ENCODE measurements around the gene RBFOX1. TPM values are rescaled to one million over a fixed set of nuclear protein-coding genes. Genes with fewer than 3 reads are reported as not detected.

The RBFOX1 gene
- total RNA-seq, 1 donor from 2014 or later, result 0.69 TPM

GRCh38 chr16:7313170-7313569 is 19.5 kb upstream of the RBFOX1 start:
- Mint-ChIP-seq H3K4me3 (ENCODE audit: unreplicated experiment) (no peak overlapping the region), H3K27ac (ENCODE audit: unreplicated experiment) (no peak overlapping the region), H3K4me1 (ENCODE audit: unreplicated experiment) (no peaks in the 10 kb centered on the region), H3K9me3 (ENCODE audit: unreplicated experiment) (peaks cover 12% of the 10 kb centered on the region), H3K36me3 (ENCODE audit: low read depth, unreplicated experiment) (no peaks in the 10 kb centered on the region), H3K27me3 (ENCODE audit: unreplicated experiment) (peaks cover 2% of the 10 kb centered on the region)
- peak; percentile 11 for DNase-seq (ENCODE audit: low spot score)
- TF ChIP-seq CTCF (IDR thresholded peaks at IDR 0.05; ENCODE audit: unreplicated experiment), result peak; percentile 47

GRCh38 chr16:7314163-7314562 is 18.5 kb upstream of the RBFOX1 start:
- TF ChIP-seq CTCF (IDR thresholded peaks at IDR 0.05; ENCODE audit: unreplicated experiment), result no peak
- no peak overlapping the region for H3K4me3 Mint-ChIP-seq (ENCODE audit: unreplicated experiment)
- H3K36me3 Mint-ChIP-seq (ENCODE audit: low read depth, unreplicated experiment), result no peaks in the 10 kb centered on the region
- H3K27me3 Mint-ChIP-seq (ENCODE audit: unreplicated experiment), result peaks cover 2% of the 10 kb centered on the region
- H3K9me3 Mint-ChIP-seq (ENCODE audit: unreplicated experiment), result peaks cover 9% of the 10 kb centered on the region
- no peaks in the 10 kb centered on the region for H3K4me1 Mint-ChIP-seq (ENCODE audit: unreplicated experiment)
- DNase-seq (ENCODE audit: low spot score), result no peak
- no peak overlapping the region for H3K27ac Mint-ChIP-seq (ENCODE audit: unreplicated experiment)

- Mint-ChIP-seq H3K9me3 (ENCODE audit: unreplicated experiment) (peaks cover 13% of the 10 kb centered on the region), H3K4me3 (ENCODE audit: unreplicated experiment) (no peak overlapping the region), H3K27ac (ENCODE audit: unreplicated experiment) (no peak overlapping the region), H3K4me1 (ENCODE audit: unreplicated experiment) (no peaks in the 10 kb centered on the region), H3K36me3 (ENCODE audit: low read depth, unreplicated experiment) (no peaks in the 10 kb centered on the region), H3K27me3 (ENCODE audit: unreplicated experiment) (no peaks in the 10 kb centered on the region)
- TF ChIP-seq CTCF (IDR thresholded peaks at IDR 0.05; ENCODE audit: unreplicated experiment), result no peak
- DNase-seq (ENCODE audit: low spot score), result no peak
Measured at GRCh38 chr16:7315813-7316212, 16.8 kb upstream of the RBFOX1 start.

GRCh38 chr16:7316281-7316888 is 16.3 kb upstream of the RBFOX1 start:
- DNase-seq (ENCODE audit: low spot score), result no peak
- Mint-ChIP-seq H3K27ac (ENCODE audit: unreplicated experiment) (no peak overlapping the region), H3K9me3 (ENCODE audit: unreplicated experiment) (peaks cover 13% of the 10 kb centered on the region), H3K27me3 (ENCODE audit: unreplicated experiment) (no peaks in the 10 kb centered on the region), H3K36me3 (ENCODE audit: low read depth, unreplicated experiment) (no peaks in the 10 kb centered on the region), H3K4me3 (ENCODE audit: unreplicated experiment) (no peak overlapping the region), H3K4me1 (ENCODE audit: unreplicated experiment) (no peaks in the 10 kb centered on the region)
- TF ChIP-seq CTCF (IDR thresholded peaks at IDR 0.05; ENCODE audit: unreplicated experiment), result no peak

GRCh38 chr16:7317982-7318381 is 14.7 kb upstream of the RBFOX1 start:
- no peak for TF ChIP-seq CTCF (IDR thresholded peaks at IDR 0.05; ENCODE audit: unreplicated experiment)
- H3K27ac Mint-ChIP-seq (ENCODE audit: unreplicated experiment), result no peak overlapping the region
- H3K4me1 Mint-ChIP-seq (ENCODE audit: unreplicated experiment), result no peaks in the 10 kb centered on the region
- DNase-seq (ENCODE audit: low spot score), result no peak
- H3K27me3 Mint-ChIP-seq (ENCODE audit: unreplicated experiment), result no peaks in the 10 kb centered on the region
- peaks cover 13% of the 10 kb centered on the region for H3K9me3 Mint-ChIP-seq (ENCODE audit: unreplicated experiment)
- no peak overlapping the region for H3K4me3 Mint-ChIP-seq (ENCODE audit: unreplicated experiment)
- H3K36me3 Mint-ChIP-seq (ENCODE audit: low read depth, unreplicated experiment), result no peaks in the 10 kb centered on the region

Measured in endothelial cell (in vitro differentiated cells).